Left ventricle myocardium inferior (tissue), 1 donor: Measurements from ENCODE around the gene IGFALS. TPM values are rescaled to one million over a fixed set of nuclear protein-coding genes. Genes with fewer than 3 reads are reported as not detected.

Experiments used
- DNase-seq: peaks from one replicate; pipeline ENCODE4 v3.0.0-alpha.2; 2020
- H3K27ac ChIP-seq: fragments of 200-600 bp; replicated peaks from 2 replicates; pipeline ENCODE4 v1.8.0; 2021
- H3K27me3 ChIP-seq: fragments of 200-600 bp; 2 replicates; pipeline ENCODE4 v1.8.0; 2021; ENCODE audit warnings: low read depth
- H3K36me3 ChIP-seq: fragments of 200-600 bp; 2 replicates; pipeline ENCODE4 v1.8.0; 2021
- H3K4me1 ChIP-seq: fragments of 200-600 bp; 2 replicates; pipeline ENCODE4 v1.8.0; 2021
- H3K4me3 ChIP-seq: fragments of 200-600 bp; 2 replicates; pipeline ENCODE4 v1.8.0; 2021; ENCODE audit warnings: mild to moderate bottlenecking, moderate library complexity
- H3K9me3 ChIP-seq: fragments of 200-600 bp; replicated peaks from 2 replicates; pipeline ENCODE4 v1.8.0; 2021
- CTCF ChIP-seq: fragments of 200-600 bp; IDR thresholded peaks from 2 replicates; pipeline ENCODE4 v1.8.0; 2021; ENCODE audit warnings: antibody characterized with exemption, mild to moderate bottlenecking, borderline replicate concordance
- intact Hi-C: fragments of 100-400 bp; cut with micrococcal nuclease; formaldehyde crosslinking; loops from one replicate; pipeline ENCODE4 v1.11.0; 2022
- total RNA-seq: library from RNA; stranded (reverse); fragmentation: NEBNext Ultra II Directional; extraction: Animal tissue kit (Norgen Biotek cat#: 25700); gene quantifications from one replicate; pipeline ENCODE4 v1.2.1, GENCODE V29; 2021
- donor health status: DM: no; HTN: yes; CAD: no; lungs with severe emphysema.

The IGFALS gene
- total RNA-seq, 1 donor from 2014 or later = not detected

- Histone ChIP-seq H3K4me3 (no peak overlapping the region), H3K27me3 (no peaks in the 10 kb centered on the region), H3K9me3 (no peaks in the 10 kb centered on the region), H3K27ac (no peak overlapping the region), H3K36me3 (peaks cover 46% of the 10 kb centered on the region), H3K4me1 (peaks cover 56% of the 10 kb centered on the region)
- DNase-seq = peak; percentile 12
- TF ChIP-seq CTCF = no peak
- intact Hi-C loops = no loop called here
These were observed 8.3 kb downstream of the IGFALS start for GRCh38 chr16:1784977-1785845.

- intact Hi-C loops = no loop called here
These were observed 10.9 kb downstream of the IGFALS start, which contains the start of the genes NUBP2 and SPSB3 for GRCh38 chr16:1782408-1783264. Gene NUBP2 (plus strand): TSS chr16:1782960. CDS start chr16:1783021, 61 bp downstream. Gene SPSB3 (minus strand): TSS chr16:1782571. CDS start chr16:1781483, 1,088 bp downstream.

GRCh38 chr16:1781758-1782407 is 11.6 kb downstream of the IGFALS start:
- intact Hi-C loops = no loop called here
- Histone ChIP-seq H3K4me3 (peak overlapping the region; percentile 96), H3K9me3 (no peaks in the 10 kb centered on the region), H3K27me3 (no peaks in the 10 kb centered on the region), H3K36me3 (peaks cover 49% of the 10 kb centered on the region), H3K27ac (peak overlapping the region; percentile 90), H3K4me1 (peaks cover 67% of the 10 kb centered on the region)
- no peak for DNase-seq
- TF ChIP-seq CTCF = peak; percentile 17

More at GRCh38 chr16:1782408-1783264, 10.9 kb downstream of the IGFALS start, which contains the start of the genes NUBP2 and SPSB3:
- TF ChIP-seq CTCF = no peak
- Histone ChIP-seq H3K4me3 (peak within 1 kb of the TSS; percentile 96), H3K27me3 (no peaks in the 10 kb centered on the region), H3K4me1 (peaks cover 66% of the 10 kb centered on the region), H3K36me3 (peaks cover 49% of the 10 kb centered on the region), H3K27ac (peak within 1 kb of the TSS; percentile 91), H3K9me3 (no peaks in the 10 kb centered on the region)
- DNase-seq = peak; percentile 100

- Histone ChIP-seq H3K27me3 (no peaks in the 10 kb centered on the region), H3K9me3 (no peaks in the 10 kb centered on the region), H3K4me3 (peak overlapping the region; percentile 96), H3K36me3 (peaks cover 49% of the 10 kb centered on the region), H3K4me1 (peaks cover 69% of the 10 kb centered on the region), H3K27ac (peak overlapping the region; percentile 90)
- no peak for TF ChIP-seq CTCF
- intact Hi-C loops = no loop called here
- no peak for DNase-seq
These were observed 12.3 kb downstream of the IGFALS start for GRCh38 chr16:1781254-1781653.

- H3K9me3 ChIP-seq = no peaks in the 10 kb centered on the region
- peak overlapping the region; percentile 96 for H3K4me3 ChIP-seq
- TF ChIP-seq CTCF = no peak
- no peaks in the 10 kb centered on the region for H3K27me3 ChIP-seq
- H3K36me3 ChIP-seq = peaks cover 50% of the 10 kb centered on the region
- no peak for DNase-seq
- intact Hi-C loops = no loop called here
- peaks cover 63% of the 10 kb centered on the region for H3K4me1 ChIP-seq
- H3K27ac ChIP-seq = no peak overlapping the region
These were observed 12.8 kb downstream of the IGFALS start for GRCh38 chr16:1780677-1781072.
